ENCODE measurements around the gene FAM171A1. TPM values are rescaled to one million over a fixed set of nuclear protein-coding genes. Genes with fewer than 3 reads are reported as not detected.
"Not testable (repeated sequence)": the region's sequence is repeated elsewhere in the genome, so short reads cannot be mapped to it uniquely, and the experiment has no call there.

Gene FAM171A1
- total RNA-seq, 1 donor from 2014 or later = 86.1 TPM

- no peak for TF ChIP-seq CTCF (IDR thresholded peaks at IDR 0.05; ENCODE audit: unreplicated experiment)
- no peak overlapping the region for H3K27ac Mint-ChIP-seq
- no peaks in the 10 kb centered on the region for H3K9me3 Mint-ChIP-seq (ENCODE audit: low read depth)
- no peak overlapping the region for H3K4me3 Mint-ChIP-seq (ENCODE audit: low read depth)
- H3K27me3 Mint-ChIP-seq = no peaks in the 10 kb centered on the region
- no peaks in the 10 kb centered on the region for H3K36me3 Mint-ChIP-seq (ENCODE audit: insufficient read depth)
- DNase-seq (ENCODE audit: low spot score, unreplicated experiment) = no peak
- no peaks in the 10 kb centered on the region for H3K4me1 Mint-ChIP-seq (ENCODE audit: low read depth)
Measured at GRCh38 chr10:15395935-15396334, 24.8 kb upstream of the FAM171A1 start.

- DNase-seq (ENCODE audit: low spot score, unreplicated experiment) = no peak
- Mint-ChIP-seq H3K27ac (no peak overlapping the region), H3K36me3 (ENCODE audit: insufficient read depth) (no peaks in the 10 kb centered on the region), H3K27me3 (no peaks in the 10 kb centered on the region), H3K4me3 (ENCODE audit: low read depth) (no peak overlapping the region), H3K4me1 (ENCODE audit: low read depth) (no peaks in the 10 kb centered on the region), H3K9me3 (ENCODE audit: low read depth) (no peaks in the 10 kb centered on the region)
- no peak for TF ChIP-seq CTCF (IDR thresholded peaks at IDR 0.05; ENCODE audit: unreplicated experiment)
Measured at GRCh38 chr10:15393139-15393825, 22.2 kb upstream of the FAM171A1 start.

- H3K27me3 Mint-ChIP-seq = peaks cover 5% of the 10 kb centered on the region
- no peak for DNase-seq (ENCODE audit: low spot score, unreplicated experiment)
- H3K4me3 Mint-ChIP-seq (ENCODE audit: low read depth) = no peak overlapping the region
- H3K27ac Mint-ChIP-seq = no peak overlapping the region
- TF ChIP-seq CTCF (IDR thresholded peaks at IDR 0.05; ENCODE audit: unreplicated experiment) = no peak
- no peaks in the 10 kb centered on the region for H3K4me1 Mint-ChIP-seq (ENCODE audit: low read depth)
- no peaks in the 10 kb centered on the region for H3K9me3 Mint-ChIP-seq (ENCODE audit: low read depth)
- no peaks in the 10 kb centered on the region for H3K36me3 Mint-ChIP-seq (ENCODE audit: insufficient read depth)
Measured at GRCh38 chr10:15391491-15391890, 20.4 kb upstream of the FAM171A1 start.

GRCh38 chr10:15388172-15388571 is 17.1 kb upstream of the FAM171A1 start:
- DNase-seq (ENCODE audit: low spot score, unreplicated experiment); H3K36me3 Mint-ChIP-seq (ENCODE audit: insufficient read depth); H3K9me3 Mint-ChIP-seq (ENCODE audit: low read depth); H3K27ac Mint-ChIP-seq; H3K4me3 Mint-ChIP-seq (ENCODE audit: low read depth); H3K4me1 Mint-ChIP-seq (ENCODE audit: low read depth): not testable (repeated sequence)
- peaks cover 13% of the 10 kb centered on the region for H3K27me3 Mint-ChIP-seq

- DNase-seq (ENCODE audit: low spot score, unreplicated experiment) = no peak
- no peak overlapping the region for H3K4me3 Mint-ChIP-seq (ENCODE audit: low read depth)
- no peak for TF ChIP-seq CTCF (IDR thresholded peaks at IDR 0.05; ENCODE audit: unreplicated experiment)
- no peaks in the 10 kb centered on the region for H3K9me3 Mint-ChIP-seq (ENCODE audit: low read depth)
- no peak overlapping the region for H3K27ac Mint-ChIP-seq
- peaks cover 13% of the 10 kb centered on the region for H3K27me3 Mint-ChIP-seq
- H3K36me3 Mint-ChIP-seq (ENCODE audit: insufficient read depth) = no peaks in the 10 kb centered on the region
- H3K4me1 Mint-ChIP-seq (ENCODE audit: low read depth) = no peaks in the 10 kb centered on the region
Measured at GRCh38 chr10:15387021-15387420, 15.9 kb upstream of the FAM171A1 start.
